Brain pericyte (primary cell): ENCODE data around the gene HMG20A.
"Not testable (repeated sequence)": the region's sequence is repeated elsewhere in the genome, so short reads cannot be mapped to it uniquely, and the experiment has no call there.

Experiments
- DNase-seq: peaks from one replicate; pipeline ENCODE4 v3.0.0-alpha.2; 2012; ENCODE audit warnings: low read depth, low spot score

The HMG20A gene

GRCh38 chr15:77406846-77407245 is 13.8 kb upstream of the HMG20A start:
- DNase-seq = no peak

DNA sequence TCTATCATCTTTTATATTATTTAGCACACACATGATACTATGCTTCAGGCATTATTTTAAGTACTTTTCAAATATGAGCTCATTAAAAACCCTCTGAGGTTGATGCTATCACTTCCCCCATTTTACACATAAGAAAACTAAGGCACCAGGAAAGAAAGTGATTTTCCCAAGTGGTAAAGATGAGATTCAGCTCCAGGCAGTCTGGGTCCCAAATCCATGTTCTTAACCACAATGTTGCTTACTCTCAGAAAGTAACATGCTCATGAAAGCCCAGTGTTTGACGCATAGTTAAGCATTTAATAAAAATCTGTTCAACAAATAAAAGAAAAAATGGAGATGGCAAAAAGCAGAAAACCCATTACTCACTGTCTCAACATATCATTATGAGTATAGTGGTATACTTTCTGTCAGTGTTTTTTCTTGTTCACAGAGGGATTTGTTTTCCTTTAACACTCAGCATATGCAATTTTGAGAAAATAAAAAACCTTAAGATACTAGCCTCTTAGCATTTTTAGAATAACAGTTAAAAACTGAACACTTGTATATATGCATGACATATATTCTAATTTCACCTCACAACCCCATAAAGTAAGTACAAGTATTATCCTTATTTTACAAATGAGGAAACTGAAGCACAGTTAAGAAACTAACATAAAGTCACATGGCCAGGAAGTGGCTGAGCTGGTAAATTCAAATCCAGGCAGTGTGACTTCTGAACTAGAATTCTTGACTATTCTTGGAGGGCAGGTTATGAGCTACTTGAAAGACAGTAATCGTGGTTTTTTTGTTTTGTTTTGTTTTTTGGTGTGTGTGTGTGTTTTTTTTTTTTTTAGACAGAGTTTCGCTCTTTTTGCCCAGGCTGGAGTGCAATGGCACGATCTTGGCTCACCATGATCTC is 11.2 kb upstream of the HMG20A start:
- no peak for DNase-seq

- not testable (repeated sequence) for DNase-seq
These were observed 10.6 kb upstream of the HMG20A start for GRCh38 chr15:77410157-77410500.

GRCh38 chr15:77410701-77411618 is 9.7 kb upstream of the HMG20A start:
- DNase-seq = no peak

- no peak for DNase-seq
These were observed 9.1 kb upstream of the HMG20A start for GRCh38 chr15:77411619-77411976.

- DNase-seq = no peak
These were observed 7.6 kb upstream of the HMG20A start for GRCh38 chr15:77412972-77413698.

- DNase-seq = no peak
These were observed 6.9 kb upstream of the HMG20A start for GRCh38 chr15:77413699-77414349.

DNA sequence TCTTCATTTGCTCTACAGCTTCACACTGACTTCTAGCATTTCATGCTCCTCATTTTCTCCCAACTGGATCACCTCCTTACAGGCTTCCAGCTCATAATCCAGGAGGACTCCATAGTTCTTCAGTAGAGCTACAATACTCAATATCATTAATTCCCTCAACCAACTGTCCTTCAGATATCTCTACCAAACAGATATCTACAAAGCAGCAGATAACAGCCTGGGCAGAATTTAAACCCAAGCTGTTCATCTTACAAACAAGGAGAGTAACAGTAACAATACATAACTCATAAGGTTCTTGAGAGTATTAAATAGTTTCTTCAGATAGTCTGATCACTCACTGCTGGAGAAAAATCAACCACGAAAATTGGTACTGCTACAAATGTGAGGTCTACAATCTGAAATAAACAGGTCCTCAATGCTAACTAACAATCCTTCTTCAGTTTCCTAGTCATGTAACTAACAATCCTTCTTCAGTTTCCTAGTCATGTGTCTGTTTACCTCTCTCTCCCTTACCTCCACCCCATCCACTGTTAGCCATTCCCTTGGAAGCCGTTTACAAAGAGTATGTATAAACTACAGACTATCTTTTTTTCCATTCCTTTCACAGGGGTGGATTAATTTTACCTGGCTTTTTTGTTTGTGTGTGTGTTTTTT is 5.8 kb upstream of the HMG20A start:
- no peak for DNase-seq

DNA sequence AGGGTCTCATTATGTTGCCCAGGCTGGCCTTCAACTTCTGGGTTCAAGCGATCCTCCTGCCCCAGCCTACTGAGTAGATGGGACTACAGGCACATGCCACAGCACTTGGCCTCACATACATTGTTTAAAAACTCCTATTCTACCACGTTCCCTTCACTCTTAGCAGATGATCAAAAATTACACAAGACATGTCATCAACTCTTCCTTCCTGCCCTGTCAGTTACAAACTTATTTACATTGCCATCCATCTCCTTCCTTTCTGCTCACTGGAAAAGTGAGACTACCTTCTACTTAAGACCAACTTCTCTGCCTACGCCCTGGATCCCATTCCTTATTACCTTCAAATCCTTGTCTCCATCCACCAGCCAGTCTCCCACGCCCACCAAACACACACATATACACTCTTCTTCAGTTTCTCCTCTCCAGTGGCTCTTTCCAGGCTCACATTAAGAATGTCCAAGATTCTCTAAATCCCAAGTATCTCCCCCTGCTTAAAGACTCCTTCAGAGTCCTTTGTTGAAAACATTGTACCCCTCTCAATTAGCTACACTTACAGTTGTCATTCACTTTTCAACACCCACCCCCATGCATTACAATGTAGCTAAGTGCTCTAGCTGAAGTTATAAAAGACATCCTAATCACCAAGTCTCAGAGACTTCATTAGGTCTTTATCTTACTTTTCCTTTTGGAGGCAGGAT is 5.1 kb upstream of the HMG20A start:
- no peak for DNase-seq

DNA sequence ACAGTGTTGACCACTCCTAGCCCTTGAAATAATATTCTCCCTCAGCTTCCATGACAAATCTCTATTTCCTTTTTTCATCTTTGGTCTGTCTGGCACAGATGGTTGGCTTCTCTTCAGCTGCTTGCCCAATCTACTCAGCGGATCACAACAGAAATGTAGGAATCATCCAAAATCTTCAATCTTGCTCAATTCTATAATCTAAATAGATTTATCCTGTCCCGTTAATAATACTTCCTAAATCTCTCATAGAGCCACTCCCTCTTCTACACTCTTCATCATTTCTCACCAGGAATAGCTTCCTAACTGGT is 4.6 kb upstream of the HMG20A start:
- DNase-seq = no peak

DNA sequence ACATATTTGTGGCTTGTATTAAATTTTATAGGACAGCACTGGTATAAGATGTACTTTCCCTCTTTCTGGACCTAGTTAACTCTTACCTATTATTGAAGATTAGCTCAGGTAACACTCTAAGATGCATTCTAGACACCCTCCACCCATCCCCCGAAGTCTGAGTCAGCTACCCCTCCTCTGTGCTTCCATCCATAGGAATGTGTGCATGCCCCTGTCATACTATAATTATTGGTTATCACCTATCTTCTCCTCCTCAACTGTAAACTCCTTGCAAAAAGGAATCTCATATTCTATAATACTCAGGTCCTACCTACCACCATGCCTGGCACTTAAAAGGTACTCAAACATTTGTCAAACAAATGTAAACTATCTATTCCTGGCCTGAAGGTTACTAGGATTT is 3.7 kb upstream of the HMG20A start:
- no peak for DNase-seq

GRCh38 chr15:77417602-77418001 is 3.1 kb upstream of the HMG20A start:
- no peak for DNase-seq

- DNase-seq = no peak
These were observed 2.2 kb upstream of the HMG20A start for GRCh38 chr15:77418391-77418965.

- peak; percentile 15 for DNase-seq
These were observed 1.5 kb upstream of the HMG20A start for GRCh38 chr15:77418966-77419835.

- peak; percentile 97 for DNase-seq
These were observed 665 bp upstream of the HMG20A start, which contains the start of gene PEAK1 for GRCh38 chr15:77419836-77420609. Gene PEAK1, minus strand, starts transcription at chr15:77420104. Its CDS starts 238,178 bp downstream, at chr15:77181926.

DNA sequence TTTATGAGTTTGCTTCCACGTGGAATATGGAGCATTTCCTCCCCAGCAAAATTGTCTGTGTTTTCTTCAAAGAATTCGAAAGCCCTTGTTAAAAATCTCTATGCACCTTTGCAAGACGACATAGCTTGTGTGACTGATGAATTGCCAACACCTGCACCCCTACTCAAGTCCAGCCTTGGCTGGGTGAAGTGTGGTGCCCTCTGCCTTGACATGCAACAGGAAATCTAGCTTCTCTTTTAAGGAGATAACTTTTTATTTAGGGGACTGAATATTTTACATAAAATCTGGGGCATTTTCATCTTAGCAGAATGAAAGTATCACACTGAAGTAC is 647 bp downstream of the HMG20A start:
- no peak for DNase-seq

DNA sequence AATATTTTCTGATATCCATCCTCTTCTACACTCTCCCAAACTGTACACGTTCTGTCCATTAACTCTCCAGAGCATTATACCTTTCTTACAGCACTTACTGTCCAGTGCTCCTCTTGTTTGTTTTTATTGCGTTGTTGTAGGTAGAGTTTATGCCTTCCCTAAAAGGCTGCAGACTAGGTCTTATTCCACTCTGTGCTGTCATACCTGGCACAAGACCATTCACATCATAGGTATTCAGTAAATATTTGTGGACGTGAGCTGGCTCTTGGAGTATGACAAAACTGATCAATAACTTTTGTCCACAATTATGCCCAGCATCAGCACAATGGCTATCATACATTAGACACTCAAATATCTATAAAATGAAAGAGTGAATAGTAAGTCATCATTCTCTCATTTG is 4.4 kb downstream of the HMG20A start:
- no peak for DNase-seq

DNA sequence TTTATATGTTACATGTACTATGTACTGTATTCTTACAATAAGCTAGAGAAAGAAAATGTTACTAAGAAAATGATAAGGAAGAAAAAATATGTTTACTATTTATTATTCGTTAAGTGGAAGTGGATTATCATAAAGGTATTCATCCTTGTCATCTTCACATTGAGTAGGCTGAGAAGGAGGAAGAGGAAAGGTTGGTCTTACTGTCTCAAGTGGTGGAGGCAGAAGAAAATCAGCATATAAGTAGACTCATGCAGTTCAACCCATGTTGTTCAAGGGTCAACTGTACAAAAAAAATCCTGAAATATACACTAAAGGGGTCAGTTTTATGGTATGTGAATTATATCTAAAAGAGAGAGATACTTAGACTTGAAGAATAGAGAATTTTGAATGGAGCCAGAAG is 5.7 kb downstream of the HMG20A start:
- no peak for DNase-seq

DNA sequence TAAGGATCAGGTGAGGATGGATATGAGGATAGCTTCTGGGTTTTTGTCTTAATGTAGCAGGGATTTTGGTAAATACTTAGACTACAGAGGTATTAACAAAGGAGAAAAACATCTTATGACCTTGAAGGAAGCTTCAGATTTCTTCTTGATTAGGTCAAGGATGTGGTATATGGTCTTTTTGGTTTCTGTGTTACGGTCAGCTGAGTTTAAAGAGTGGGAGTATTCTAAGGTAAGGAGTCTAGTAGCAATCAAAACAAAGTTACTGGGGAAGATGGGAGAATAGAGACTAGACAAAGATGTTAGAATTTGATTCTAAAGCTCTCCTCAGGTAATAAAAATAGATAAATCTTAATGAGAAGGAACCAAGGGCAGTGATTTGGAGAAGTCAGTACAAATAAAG is 6.2 kb downstream of the HMG20A start:
- no peak for DNase-seq
